Neural progenitor cell (in vitro differentiated cells): ENCODE measurements around the gene CDC5L. TPM values are rescaled to one million over a fixed set of nuclear protein-coding genes. Genes with fewer than 3 reads are reported as not detected.

Experiments used
- DNase-seq: peaks from one replicate; pipeline ENCODE4 v3.0.0-alpha.2; 2016; ENCODE audit warnings: low spot score
- H2AFZ ChIP-seq: fragments of 200-600 bp; sonication (generic); replicated peaks from 2 replicates; pipeline ENCODE4 v1.6.1; 2016; ENCODE audit warnings: antibody characterized with exemption
- H3F3A ChIP-seq: fragments of 200-600 bp; sonication (generic); 2 replicates; pipeline ENCODE4 v1.6.1; 2016; ENCODE audit warnings: antibody characterized with exemption, low read depth
- H3K27ac ChIP-seq: fragments of 200-600 bp; sonication (generic); 2 replicates; pipeline ENCODE4 v1.5.1; 2016; ENCODE audit warnings: mild to moderate bottlenecking
- H3K27me3 ChIP-seq: fragments of 200-600 bp; sonication (generic); 2 replicates; pipeline ENCODE4 v1.6.1; 2016; ENCODE audit warnings: mild to moderate bottlenecking, moderate library complexity
- H3K36me3 ChIP-seq: fragments of 200-600 bp; sonication (generic); 2 replicates; pipeline ENCODE4 v1.5.1; 2016
- H3K4me1 ChIP-seq: fragments of 200-600 bp; sonication (generic); 2 replicates; pipeline ENCODE4 v1.6.1; 2016; ENCODE audit warnings: mixed run types
- H3K4me2 ChIP-seq: fragments of 200-600 bp; sonication (generic); 2 replicates; pipeline ENCODE4 v1.6.1; 2016
- H3K4me3 ChIP-seq: fragments of 200-600 bp; sonication (generic); 2 replicates; pipeline ENCODE4 v1.5.1; 2016
- H3K79me2 ChIP-seq: fragments of 200-600 bp; sonication (generic); 2 replicates; pipeline ENCODE4 v1.6.1; 2016; ENCODE audit warnings: low read depth
- H3K9ac ChIP-seq: fragments of 200-600 bp; sonication (generic); 2 replicates; pipeline ENCODE4 v1.6.1; 2016
- H3K9me3 ChIP-seq: fragments of 200-600 bp; sonication (generic); 2 replicates; pipeline ENCODE4 v1.5.1; 2016; ENCODE audit warnings: low read depth
- H4K20me1 ChIP-seq: fragments of 200-600 bp; sonication (generic); 2 replicates; pipeline ENCODE4 v1.6.1; 2016; ENCODE audit warnings: low read depth
- H3K27ac Mint-ChIP-seq: 3 replicates; pipeline ENCODE4 v1.8.0; 2021; ENCODE audit warnings: mixed read lengths
- H3K27me3 Mint-ChIP-seq: 2 replicates; pipeline ENCODE4 v1.8.0; 2022; ENCODE audit warnings: low read depth, mild to moderate bottlenecking, inconsistent platforms, moderate library complexity, mixed read lengths; ENCODE audit not compliant: insufficient read depth
- H3K36me3 Mint-ChIP-seq: 3 replicates; pipeline ENCODE4 v1.8.0; 2021; ENCODE audit warnings: mixed read lengths
- H3K4me1 Mint-ChIP-seq: 3 replicates; pipeline ENCODE4 v1.8.0; 2021; ENCODE audit warnings: mixed read lengths
- H3K4me3 Mint-ChIP-seq: 3 replicates; pipeline ENCODE4 v1.8.0; 2021; ENCODE audit warnings: mild to moderate bottlenecking, moderate library complexity, mixed read lengths
- H3K9me3 Mint-ChIP-seq: 3 replicates; pipeline ENCODE4 v1.8.0; 2020; ENCODE audit warnings: mixed read lengths
- CTCF ChIP-seq: fragments of 200-600 bp; sonication (generic); IDR thresholded peaks from 2 replicates; pipeline ENCODE4 v1.5.1; 2017; ENCODE audit warnings: antibody characterized with exemption, mild to moderate bottlenecking
- EZH2 ChIP-seq: fragments of 200-600 bp; sonication (generic); IDR thresholded peaks from 2 replicates; pipeline ENCODE4 v1.6.1; 2017; ENCODE audit warnings: antibody characterized with exemption, mild to moderate bottlenecking, moderate library complexity
- EZH2phosphoT487 ChIP-seq: fragments of 200-600 bp; sonication (generic); IDR thresholded peaks from 2 replicates; pipeline ENCODE4 v1.6.1; 2017; ENCODE audit warnings: antibody characterized with exemption
- total RNA-seq: library from RNA; depleted of rRNA; stranded (reverse); fragments of >200 nt; gene quantifications from 2 replicates; pipeline ENCODE4 v1.2.3, GENCODE V29; 2015; ENCODE audit warnings: low replicate concordance

The CDC5L gene
- total RNA-seq, 1 donor from 2014 or later: 53.6 TPM

GRCh38 chr6:44441091-44441855 lies 53.8 kb downstream of the CDC5L start:
- Mint-ChIP-seq H3K4me3 (no peak overlapping the region), H3K27ac (no peak overlapping the region), H3K9me3 (peaks cover 20% of the 10 kb centered on the region), H3K4me1 (no peaks in the 10 kb centered on the region), H3K36me3 (peaks cover 59% of the 10 kb centered on the region), H3K27me3 (no peaks in the 10 kb centered on the region)
- peaks cover 11% of the 10 kb centered on the region for H3K9me3 ChIP-seq
- H3K36me3 ChIP-seq: peaks cover 22% of the 10 kb centered on the region
- DNase-seq: no peak
- peaks cover 8% of the 10 kb centered on the region for H4K20me1 ChIP-seq
- TF ChIP-seq EZH2phosphoT487 (no peak), CTCF (no peak), EZH2 (no peak)
- no peaks in the 10 kb centered on the region for H3K4me1 ChIP-seq
- H3K27me3 ChIP-seq: no peaks in the 10 kb centered on the region
- H3K27ac ChIP-seq: no peak overlapping the region
- H3K4me2 ChIP-seq: no peak overlapping the region
- H3K79me2 ChIP-seq: peaks cover 42% of the 10 kb centered on the region
- H3F3A ChIP-seq: no peaks in the 10 kb centered on the region
- no peak overlapping the region for H3K4me3 ChIP-seq
- H2AFZ ChIP-seq: no peak overlapping the region
- H3K9ac ChIP-seq: no peak overlapping the region

DNA sequence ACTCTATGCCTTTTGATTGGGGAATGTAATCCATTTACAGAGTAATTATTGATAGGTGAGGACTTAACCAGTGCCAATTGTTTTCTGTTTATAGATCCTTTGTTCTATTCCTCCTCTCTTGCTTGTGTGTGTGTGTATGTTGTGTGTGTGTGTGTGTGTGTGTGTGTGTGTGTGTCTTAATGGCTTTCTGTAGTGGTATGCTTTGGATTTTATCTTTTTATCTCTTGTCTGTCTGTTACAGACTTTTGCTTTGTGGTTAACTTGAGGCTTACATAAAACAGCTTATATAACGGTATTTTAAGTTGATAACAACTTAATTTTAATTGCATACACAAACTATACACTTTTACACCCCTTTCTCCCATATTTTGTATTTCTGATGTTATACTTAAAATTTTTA lies 54.7 kb downstream of the CDC5L start:
- H3K27me3 Mint-ChIP-seq: no peaks in the 10 kb centered on the region
- Histone ChIP-seq H3K79me2 (peaks cover 33% of the 10 kb centered on the region), H3K9ac (no peak overlapping the region), H3K9me3 (peaks cover 11% of the 10 kb centered on the region), H3K36me3 (peaks cover 29% of the 10 kb centered on the region), H3K27me3 (no peaks in the 10 kb centered on the region), H3K4me1 (no peaks in the 10 kb centered on the region), H2AFZ (no peak overlapping the region), H3F3A (no peaks in the 10 kb centered on the region), H3K4me3 (no peak overlapping the region), H3K4me2 (no peak overlapping the region), H3K27ac (no peak overlapping the region), H4K20me1 (peaks cover 8% of the 10 kb centered on the region)
- TF ChIP-seq EZH2 (no peak), EZH2phosphoT487 (no peak), CTCF (no peak)
- H3K4me1 Mint-ChIP-seq: no peaks in the 10 kb centered on the region
- no peak overlapping the region for H3K4me3 Mint-ChIP-seq
- peaks cover 54% of the 10 kb centered on the region for H3K36me3 Mint-ChIP-seq
- no peak for DNase-seq
- no peak overlapping the region for H3K27ac Mint-ChIP-seq
- H3K9me3 Mint-ChIP-seq: peaks cover 20% of the 10 kb centered on the region

- H2AFZ ChIP-seq: no peak overlapping the region
- H3K4me2 ChIP-seq: no peak overlapping the region
- H3K36me3 ChIP-seq: peaks cover 29% of the 10 kb centered on the region
- no peak for DNase-seq
- H3K36me3 Mint-ChIP-seq: peaks cover 59% of the 10 kb centered on the region
- no peaks in the 10 kb centered on the region for H3F3A ChIP-seq
- H3K27ac Mint-ChIP-seq: no peak overlapping the region
- no peak overlapping the region for H3K27ac ChIP-seq
- H3K79me2 ChIP-seq: peaks cover 28% of the 10 kb centered on the region
- peaks cover 3% of the 10 kb centered on the region for H4K20me1 ChIP-seq
- H3K27me3 ChIP-seq: no peaks in the 10 kb centered on the region
- H3K9me3 Mint-ChIP-seq: peaks cover 20% of the 10 kb centered on the region
- H3K9me3 ChIP-seq: peaks cover 11% of the 10 kb centered on the region
- TF ChIP-seq CTCF: no peak
- no peak overlapping the region for H3K4me3 ChIP-seq
- H3K4me1 Mint-ChIP-seq: no peaks in the 10 kb centered on the region
- no peak overlapping the region for H3K9ac ChIP-seq
- no peak overlapping the region for H3K4me3 Mint-ChIP-seq
- no peaks in the 10 kb centered on the region for H3K27me3 Mint-ChIP-seq
- no peaks in the 10 kb centered on the region for H3K4me1 ChIP-seq
Observed at GRCh38 chr6:44442833-44443444, 55.4 kb downstream of the CDC5L start.
